Activated T-helper 17 cell treated with anti-CD3 and anti-CD28 coated beads, Interleukin-2, amount 50 U/mL, for 72 hours (primary cell): ENCODE results near the gene PTPN1. TPM values are rescaled to one million over a fixed set of nuclear protein-coding genes. Genes with fewer than 3 reads are reported as not detected.
A peak's percentile ranks its signal among the peaks of the same experiment; 100 is the strongest.
"Not testable (repeated sequence)": the region's sequence is repeated elsewhere in the genome, so short reads cannot be mapped to it uniquely, and the experiment has no call there.

Experiments
- ATAC-seq: fragments of 150-1000 bp; cut with Tn5 transposase; replicated peaks from 2 replicates; pipeline ENCODE4 v1.10.0; 2021; ENCODE audit warnings: mild to moderate bottlenecking, moderate library complexity
- H3K27ac Mint-ChIP-seq: one replicate; pipeline ENCODE4 v1.8.0; 2022; ENCODE audit warnings: mixed read lengths
- H3K27me3 Mint-ChIP-seq: one replicate; pipeline ENCODE4 v1.8.0; 2022; ENCODE audit warnings: mixed read lengths
- H3K36me3 Mint-ChIP-seq: one replicate; pipeline ENCODE4 v1.8.0; 2022; ENCODE audit warnings: low read depth, mild to moderate bottlenecking, mixed read lengths
- H3K4me1 Mint-ChIP-seq: one replicate; pipeline ENCODE4 v1.8.0; 2022; ENCODE audit warnings: mixed read lengths
- H3K4me3 Mint-ChIP-seq: one replicate; pipeline ENCODE4 v1.8.0; 2022; ENCODE audit warnings: mild to moderate bottlenecking, mixed read lengths
- H3K9me3 Mint-ChIP-seq: one replicate; pipeline ENCODE4 v1.8.0; 2022; ENCODE audit warnings: mixed read lengths
- total RNA-seq, 2 donors: library from RNA; stranded (reverse); gene quantifications; one replicate each; pipeline ENCODE4 v1.2.3, GENCODE V29; 2022

Gene PTPN1
- total RNA-seq, 2 donors from 2014 or later: 68.3 to 77.1 TPM

GRCh38 chr20:50594591-50595432, 84.6 kb downstream of the PTPN1 start:
- no peaks in the 10 kb centered on the region for H3K9me3 Mint-ChIP-seq
- peaks cover 4% of the 10 kb centered on the region for H3K36me3 Mint-ChIP-seq
- no peak overlapping the region for H3K4me3 Mint-ChIP-seq
- no peaks in the 10 kb centered on the region for H3K27me3 Mint-ChIP-seq
- peak; percentile 23 for ATAC-seq
- H3K4me1 Mint-ChIP-seq: peaks cover 3% of the 10 kb centered on the region
- peak overlapping the region; percentile 48 for H3K27ac Mint-ChIP-seq

DNA sequence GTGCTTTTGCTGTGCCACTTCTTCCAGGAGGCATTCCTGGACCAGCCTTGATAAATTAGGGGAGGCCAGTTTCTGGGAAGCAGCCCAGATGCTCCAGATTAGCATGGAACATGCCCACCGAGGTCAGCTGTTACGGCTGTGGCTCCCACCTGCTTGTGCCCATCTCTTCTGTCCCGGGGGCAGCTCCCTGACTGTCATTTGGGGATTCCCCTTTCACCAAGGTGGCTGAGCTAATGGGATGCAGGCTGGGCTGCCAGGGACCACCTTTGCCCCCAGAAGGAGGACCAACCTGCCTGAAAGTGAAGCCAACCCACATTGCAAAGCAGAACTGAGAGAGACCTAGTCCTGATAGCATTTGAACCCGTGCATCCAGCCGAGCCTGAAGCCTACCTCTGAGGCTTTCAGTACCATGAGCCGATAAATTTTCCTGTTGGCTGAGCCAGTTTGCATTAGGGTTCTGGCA, 85.3 kb downstream of the PTPN1 start:
- H3K36me3 Mint-ChIP-seq: no peaks in the 10 kb centered on the region
- peak overlapping the region; percentile 46 for H3K27ac Mint-ChIP-seq
- H3K27me3 Mint-ChIP-seq: no peaks in the 10 kb centered on the region
- H3K9me3 Mint-ChIP-seq: no peaks in the 10 kb centered on the region
- H3K4me3 Mint-ChIP-seq: no peak overlapping the region
- peaks cover 3% of the 10 kb centered on the region for H3K4me1 Mint-ChIP-seq
- ATAC-seq: no peak

GRCh38 chr20:50595988-50596693, 86.0 kb downstream of the PTPN1 start:
- Mint-ChIP-seq H3K27me3 (peaks cover 3% of the 10 kb centered on the region), H3K36me3 (no peaks in the 10 kb centered on the region), H3K27ac (no peak overlapping the region), H3K4me1 (peaks cover 3% of the 10 kb centered on the region), H3K9me3 (no peaks in the 10 kb centered on the region), H3K4me3 (no peak overlapping the region)
- ATAC-seq: no peak

DNA sequence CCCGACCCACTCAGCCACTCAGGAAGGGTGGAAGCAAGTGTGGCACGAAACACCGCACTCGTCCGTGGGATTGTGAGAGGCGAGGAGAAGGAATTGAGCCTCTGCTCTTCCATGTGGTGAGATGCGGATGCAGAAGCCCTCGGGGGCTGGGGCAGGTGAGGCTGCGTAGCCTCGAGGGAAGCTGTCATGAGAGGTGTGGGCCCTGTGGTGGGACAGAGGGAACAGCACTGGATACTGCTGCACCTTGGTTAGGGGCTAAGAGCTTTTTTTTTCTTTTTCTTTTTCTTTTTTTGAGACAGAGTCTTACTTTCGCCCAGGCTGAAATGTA, 86.5 kb downstream of the PTPN1 start:
- ATAC-seq: no peak
- H3K27ac Mint-ChIP-seq: no peak overlapping the region
- peaks cover 3% of the 10 kb centered on the region for H3K27me3 Mint-ChIP-seq
- no peaks in the 10 kb centered on the region for H3K36me3 Mint-ChIP-seq
- no peak overlapping the region for H3K4me3 Mint-ChIP-seq
- H3K9me3 Mint-ChIP-seq: no peaks in the 10 kb centered on the region
- H3K4me1 Mint-ChIP-seq: peaks cover 3% of the 10 kb centered on the region

GRCh38 chr20:50597406-50597969, 87.3 kb downstream of the PTPN1 start:
- no peaks in the 10 kb centered on the region for H3K9me3 Mint-ChIP-seq
- no peaks in the 10 kb centered on the region for H3K36me3 Mint-ChIP-seq
- H3K4me1 Mint-ChIP-seq: peaks cover 3% of the 10 kb centered on the region
- H3K27me3 Mint-ChIP-seq: peaks cover 3% of the 10 kb centered on the region
- no peak for ATAC-seq
- H3K27ac Mint-ChIP-seq: no peak overlapping the region
- no peak overlapping the region for H3K4me3 Mint-ChIP-seq

DNA sequence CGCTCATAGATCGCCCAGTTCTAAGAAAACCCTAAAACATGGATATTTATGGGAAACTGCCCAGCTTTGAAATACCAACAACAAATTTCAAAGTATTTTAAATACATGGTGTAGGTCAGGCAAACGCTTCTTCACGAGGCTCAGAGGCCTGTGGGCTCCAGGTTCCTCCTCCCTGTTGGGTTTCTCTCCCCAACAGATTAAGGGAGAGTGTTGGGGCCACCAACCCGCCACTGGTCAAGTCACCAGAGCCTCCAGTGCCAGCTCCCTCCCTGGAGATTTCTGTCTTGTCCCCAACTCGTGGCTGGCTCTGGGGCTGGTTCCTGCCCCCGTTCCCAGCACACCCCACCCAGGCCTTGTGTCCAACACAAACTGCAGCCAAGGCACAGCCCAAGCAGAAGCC, 87.9 kb downstream of the PTPN1 start:
- H3K4me1 Mint-ChIP-seq: peaks cover 3% of the 10 kb centered on the region
- no peak for ATAC-seq
- no peak overlapping the region for H3K27ac Mint-ChIP-seq
- no peaks in the 10 kb centered on the region for H3K9me3 Mint-ChIP-seq
- H3K27me3 Mint-ChIP-seq: peaks cover 3% of the 10 kb centered on the region
- H3K36me3 Mint-ChIP-seq: no peaks in the 10 kb centered on the region
- no peak overlapping the region for H3K4me3 Mint-ChIP-seq

GRCh38 chr20:50598768-50599167, 88.6 kb downstream of the PTPN1 start:
- not testable (repeated sequence) for H3K9me3 Mint-ChIP-seq, H3K27ac Mint-ChIP-seq, H3K36me3 Mint-ChIP-seq, H3K4me1 Mint-ChIP-seq, H3K4me3 Mint-ChIP-seq, H3K27me3 Mint-ChIP-seq, ATAC-seq

DNA sequence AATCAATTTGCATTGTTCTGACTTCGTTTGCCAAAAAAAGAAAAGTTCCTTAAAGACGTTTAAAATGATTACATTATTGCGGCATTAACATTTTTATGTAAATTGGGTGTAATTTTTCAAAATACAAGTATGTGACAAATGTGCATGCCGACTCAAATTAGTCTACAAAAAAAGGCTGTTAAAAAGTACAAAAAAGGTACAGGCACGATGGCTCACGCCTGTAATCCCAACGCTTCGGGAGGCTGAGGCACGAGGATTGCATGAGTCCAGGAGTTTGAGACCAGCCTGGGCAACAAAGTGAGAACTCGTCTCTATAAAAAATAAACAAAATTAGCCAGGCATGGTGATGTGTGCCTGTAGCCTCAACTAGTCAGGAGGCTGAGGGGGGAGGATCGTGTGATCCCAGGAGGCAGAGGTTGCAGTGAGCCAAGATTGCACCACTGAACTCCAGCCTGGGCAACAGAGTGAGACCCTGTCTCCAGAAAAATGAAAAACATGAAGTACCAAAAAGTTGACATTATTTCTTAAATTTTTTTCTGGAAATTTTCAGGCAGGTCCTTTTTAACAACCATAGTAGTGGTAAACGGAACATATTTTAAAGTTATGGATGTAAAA, 90.2 kb downstream of the PTPN1 start:
- peaks cover 7% of the 10 kb centered on the region for H3K27me3 Mint-ChIP-seq
- no peaks in the 10 kb centered on the region for H3K9me3 Mint-ChIP-seq
- no peak for ATAC-seq
- H3K27ac Mint-ChIP-seq: no peak overlapping the region
- no peaks in the 10 kb centered on the region for H3K36me3 Mint-ChIP-seq
- no peak overlapping the region for H3K4me3 Mint-ChIP-seq
- H3K4me1 Mint-ChIP-seq: peaks cover 3% of the 10 kb centered on the region

DNA sequence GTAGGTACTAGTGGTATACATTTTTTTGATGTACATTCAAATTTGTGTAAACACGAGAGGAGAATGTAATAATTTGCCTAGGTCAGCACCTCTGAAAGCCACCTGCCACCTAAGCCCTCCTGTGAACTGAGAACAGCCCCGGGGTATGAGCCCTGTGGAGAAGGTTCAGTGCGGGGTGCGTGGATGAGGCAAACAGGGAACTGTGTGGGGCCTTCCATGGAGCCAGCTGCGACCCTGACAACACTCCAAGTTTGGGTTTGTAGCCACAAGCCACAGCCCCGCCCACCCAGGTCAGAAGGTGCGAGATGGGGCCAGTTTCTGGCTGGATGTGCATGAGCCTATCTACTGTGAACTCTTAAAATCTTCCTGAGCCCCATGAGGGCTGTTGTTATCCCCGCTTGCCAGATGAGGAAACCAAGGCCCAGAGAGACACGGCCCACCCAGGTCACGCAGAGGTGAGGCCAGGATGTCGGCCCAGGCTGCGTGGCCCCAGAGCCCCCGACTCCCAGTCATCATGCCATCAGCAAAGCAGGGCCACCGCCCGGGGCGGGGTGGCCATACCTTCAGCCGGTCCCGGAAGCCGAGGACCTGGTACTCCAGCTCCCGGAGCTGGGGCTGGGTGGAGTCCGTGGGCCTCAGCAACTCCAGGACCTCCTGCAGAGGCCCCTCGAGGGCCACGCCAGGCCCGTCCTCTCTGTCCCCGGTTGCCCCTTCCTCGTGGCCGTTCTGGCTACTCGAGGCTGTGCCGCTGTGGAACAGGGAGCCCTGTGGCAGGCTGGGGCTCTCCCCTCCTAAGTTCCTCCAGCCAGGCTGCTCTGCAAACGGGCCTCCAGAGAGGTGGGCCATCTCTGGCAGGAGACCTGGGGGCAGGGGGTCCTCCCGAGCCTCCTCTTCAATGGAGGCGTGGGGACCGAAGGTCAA, 91.6 kb downstream of the PTPN1 start:
- H3K36me3 Mint-ChIP-seq: no peaks in the 10 kb centered on the region
- no peak overlapping the region for H3K4me3 Mint-ChIP-seq
- H3K9me3 Mint-ChIP-seq: no peaks in the 10 kb centered on the region
- peaks cover 7% of the 10 kb centered on the region for H3K27me3 Mint-ChIP-seq
- no peaks in the 10 kb centered on the region for H3K4me1 Mint-ChIP-seq
- no peak for ATAC-seq
- H3K27ac Mint-ChIP-seq: no peak overlapping the region

- no peak for ATAC-seq
- Mint-ChIP-seq H3K27ac (peak overlapping the region; percentile 54), H3K36me3 (no peaks in the 10 kb centered on the region), H3K27me3 (peaks cover 7% of the 10 kb centered on the region), H3K9me3 (no peaks in the 10 kb centered on the region), H3K4me1 (no peaks in the 10 kb centered on the region), H3K4me3 (no peak overlapping the region)
These were observed 92.4 kb downstream of the PTPN1 start for GRCh38 chr20:50602432-50603088.

- ATAC-seq: no peak
- Mint-ChIP-seq H3K4me3 (no peak overlapping the region), H3K9me3 (no peaks in the 10 kb centered on the region), H3K4me1 (no peaks in the 10 kb centered on the region), H3K27ac (no peak overlapping the region), H3K27me3 (peaks cover 7% of the 10 kb centered on the region), H3K36me3 (no peaks in the 10 kb centered on the region)
These were observed 94.3 kb downstream of the PTPN1 start for GRCh38 chr20:50604451-50604850.

DNA sequence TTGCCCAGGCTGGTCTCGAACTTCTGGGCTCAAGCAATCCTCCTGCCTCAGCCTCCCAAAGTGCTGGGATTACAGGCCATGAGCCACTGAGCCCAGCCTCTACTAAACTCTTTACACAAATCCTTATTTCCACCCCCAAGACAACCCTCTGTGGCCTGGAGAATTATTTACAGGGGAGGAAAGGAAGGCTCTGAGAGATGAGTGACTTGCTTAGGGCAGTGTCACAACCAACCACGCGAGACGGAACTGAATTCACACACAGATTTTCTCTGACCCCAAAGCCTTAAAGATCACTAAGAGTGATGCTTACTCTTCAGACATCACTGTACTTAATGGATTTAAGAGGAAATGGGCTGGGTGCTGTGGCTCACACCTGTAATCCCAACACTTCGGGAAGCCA, 95.0 kb downstream of the PTPN1 start:
- no peaks in the 10 kb centered on the region for H3K9me3 Mint-ChIP-seq
- no peak overlapping the region for H3K4me3 Mint-ChIP-seq
- no peaks in the 10 kb centered on the region for H3K36me3 Mint-ChIP-seq
- H3K27ac Mint-ChIP-seq: no peak overlapping the region
- H3K27me3 Mint-ChIP-seq: peaks cover 7% of the 10 kb centered on the region
- no peaks in the 10 kb centered on the region for H3K4me1 Mint-ChIP-seq
- no peak for ATAC-seq

- H3K9me3 Mint-ChIP-seq: no peaks in the 10 kb centered on the region
- no peak overlapping the region for H3K4me3 Mint-ChIP-seq
- no peak overlapping the region for H3K27ac Mint-ChIP-seq
- H3K36me3 Mint-ChIP-seq: no peaks in the 10 kb centered on the region
- H3K4me1 Mint-ChIP-seq: no peaks in the 10 kb centered on the region
- no peak for ATAC-seq
- peaks cover 4% of the 10 kb centered on the region for H3K27me3 Mint-ChIP-seq
These were observed 97.3 kb downstream of the PTPN1 start for GRCh38 chr20:50607436-50607835.
